NCI-H748 (cell line): Measurements from ENCODE around the gene TIGD4.

Experiments
- DNase-seq: peaks from one replicate; lab custom pipeline; 2025; ENCODE audit not compliant: unreplicated experiment; lab: John Stamatoyannopoulos, UW

The TIGD4 gene

DNA sequence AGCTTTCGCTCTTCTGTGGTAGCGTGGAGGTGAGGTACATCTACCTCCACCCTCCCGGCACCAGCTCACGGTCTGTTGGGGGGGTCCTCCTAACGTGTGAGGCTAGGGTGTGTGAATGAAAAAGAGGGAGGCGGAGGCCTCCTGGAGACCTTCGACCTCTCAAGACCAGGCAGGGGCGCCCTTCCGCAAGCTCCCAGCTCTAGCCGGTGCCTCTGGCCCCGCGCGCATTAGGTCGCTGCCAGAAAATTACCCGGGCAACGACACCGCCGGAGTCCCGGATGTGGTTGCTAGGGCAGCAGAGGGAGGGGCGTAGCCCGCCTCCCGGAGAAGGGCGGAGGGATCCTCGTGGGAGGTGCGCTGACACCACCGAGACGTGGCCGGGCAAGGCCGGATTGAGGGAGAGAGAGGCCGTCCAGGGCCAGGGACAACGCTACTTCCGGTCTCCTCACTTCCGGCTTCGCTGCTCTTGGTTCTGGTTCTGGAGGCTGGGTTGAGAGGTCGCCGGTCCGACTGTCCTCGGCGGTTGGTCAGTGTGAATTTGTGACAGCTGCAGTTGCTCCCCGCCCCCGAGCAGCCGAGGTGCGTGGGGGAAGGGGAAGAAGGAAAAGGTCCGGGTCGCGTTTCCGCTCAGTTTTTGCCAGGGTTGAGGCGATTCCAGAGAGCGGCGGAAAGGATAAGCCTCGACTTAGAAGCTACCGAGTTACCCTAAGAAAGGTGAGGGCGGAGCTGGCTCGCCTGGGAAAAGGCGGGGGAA, at the start of gene TIGD4, which contains the start of gene ARFIP1:
TSS of gene TIGD4 (minus strand) at position 218 of the 754 bp plus-strand sequence. CDS start 8,726 bp downstream, outside the sequence.
TSS of gene ARFIP1 (plus strand) at position 442 of the 754 bp plus-strand sequence. CDS start 49,680 bp downstream, outside the sequence.
- DNase-seq = peak; percentile 96

GRCh38 chr4:152828122-152828521, 48.6 kb upstream of the TIGD4 start:
- no peak for DNase-seq

GRCh38 chr4:152825336-152825735, 45.8 kb upstream of the TIGD4 start:
- DNase-seq = no peak

DNA sequence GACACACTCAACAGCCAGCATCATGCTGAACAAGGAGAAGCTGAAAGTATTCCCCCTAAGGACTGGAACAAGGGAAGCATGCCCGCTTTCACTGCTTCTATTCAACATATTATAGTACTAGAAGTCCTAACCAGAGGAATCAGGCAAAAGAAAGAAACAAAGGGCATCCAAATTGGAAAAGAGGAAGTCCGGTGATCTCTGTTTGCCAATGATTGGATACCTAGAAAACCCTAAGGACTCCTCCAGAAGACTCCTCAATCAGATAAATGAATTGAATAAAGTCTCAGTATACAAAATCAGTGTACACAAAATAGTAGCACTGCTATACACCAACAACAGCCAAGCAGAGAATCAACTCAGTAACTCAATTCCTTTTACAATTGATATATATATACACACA, 45.0 kb upstream of the TIGD4 start:
- no peak for DNase-seq

GRCh38 chr4:152822323-152822722, 42.8 kb upstream of the TIGD4 start:
- no peak for DNase-seq

DNA sequence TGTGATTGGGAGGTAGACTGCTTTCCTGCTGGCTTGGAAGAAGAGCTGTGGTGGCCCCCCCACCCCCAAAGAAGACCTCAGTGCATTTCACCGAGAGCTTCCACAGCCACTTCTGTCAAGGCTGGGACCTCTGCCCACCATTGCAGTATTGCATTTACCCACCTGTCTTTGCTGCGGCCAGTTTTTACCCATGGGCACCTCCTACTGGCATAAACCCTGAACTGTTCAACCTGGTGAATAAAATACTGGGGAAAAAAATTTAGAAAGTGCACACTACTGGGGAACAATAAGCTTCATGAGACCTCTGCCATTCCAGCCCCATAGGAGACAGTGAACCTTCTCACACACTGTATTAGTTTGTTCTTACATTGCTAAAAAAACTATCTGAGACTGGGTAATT, 40.5 kb upstream of the TIGD4 start:
- DNase-seq = no peak

DNA sequence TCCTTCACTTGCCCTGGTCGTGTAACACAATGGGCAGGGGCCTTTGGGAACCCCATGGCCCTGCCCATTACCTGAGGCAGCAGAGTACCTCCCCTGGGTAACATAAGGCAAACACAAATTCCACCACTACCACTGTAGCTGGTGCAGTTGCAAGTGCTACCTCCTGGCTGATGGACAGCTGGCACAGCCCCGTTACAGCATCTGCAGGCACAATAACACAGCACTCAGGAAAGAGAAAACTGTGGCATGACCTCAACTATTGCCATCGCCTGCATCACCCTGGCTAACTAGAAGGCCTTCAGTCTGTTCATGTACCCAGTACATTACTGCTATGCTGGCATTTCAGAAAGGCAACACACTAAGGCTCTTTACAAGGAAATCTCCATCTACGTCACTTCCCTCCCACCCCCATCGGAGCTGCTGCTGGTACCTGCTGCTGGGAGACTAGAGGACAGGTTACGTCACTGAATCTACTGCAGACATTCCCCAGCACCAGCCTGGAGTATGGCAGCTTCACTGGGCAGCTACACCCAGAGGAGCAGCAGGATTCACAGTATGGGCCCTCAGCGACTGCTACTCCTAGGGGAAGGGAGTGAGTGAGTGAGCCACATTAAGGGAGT, 39.6 kb upstream of the TIGD4 start:
- no peak for DNase-seq

- no peak for DNase-seq
These were observed 37.8 kb upstream of the TIGD4 start for GRCh38 chr4:152817331-152817730.

GRCh38 chr4:152815078-152815477, 35.5 kb upstream of the TIGD4 start:
- no peak for DNase-seq

GRCh38 chr4:152810715-152811287, 31.3 kb upstream of the TIGD4 start:
- DNase-seq = no peak

- DNase-seq = no peak
These were observed 29.1 kb upstream of the TIGD4 start for GRCh38 chr4:152808670-152809069.

- DNase-seq = no peak
These were observed 27.8 kb upstream of the TIGD4 start for GRCh38 chr4:152807294-152807829.

DNA sequence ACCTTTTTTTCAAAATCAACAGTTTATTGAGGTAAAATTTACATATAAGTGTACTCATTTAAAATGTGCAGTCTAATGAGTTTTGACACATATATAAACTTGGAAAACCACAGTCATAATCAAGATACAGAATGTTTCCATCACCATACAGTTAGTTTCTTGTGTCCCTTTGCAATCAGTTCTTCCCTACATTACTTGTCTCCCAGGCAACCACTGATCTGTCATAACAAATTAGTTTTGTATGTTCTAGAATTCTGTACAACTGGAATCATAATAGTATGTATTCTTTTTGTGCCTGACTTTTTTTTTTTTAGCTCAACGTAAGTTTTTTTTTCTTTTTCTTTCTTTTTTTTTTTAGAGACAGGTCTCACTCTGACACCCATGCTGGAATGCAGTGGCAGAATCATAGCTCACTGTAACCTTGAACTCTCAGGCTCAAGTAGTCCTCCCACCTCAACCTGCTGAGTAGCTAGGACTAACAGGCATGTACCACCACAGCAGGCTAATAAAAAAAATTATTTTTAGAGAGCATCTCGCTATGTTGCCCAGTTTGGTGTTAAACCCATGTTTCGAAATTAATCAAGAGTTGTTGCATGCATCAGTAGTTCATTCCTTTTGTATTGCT, 27.1 kb upstream of the TIGD4 start:
- no peak for DNase-seq

GRCh38 chr4:152805818-152806217, 26.3 kb upstream of the TIGD4 start:
- no peak for DNase-seq

GRCh38 chr4:152805071-152805650, 25.6 kb upstream of the TIGD4 start:
- no peak for DNase-seq

GRCh38 chr4:152803541-152803940, 24.0 kb upstream of the TIGD4 start:
- DNase-seq = no peak

DNA sequence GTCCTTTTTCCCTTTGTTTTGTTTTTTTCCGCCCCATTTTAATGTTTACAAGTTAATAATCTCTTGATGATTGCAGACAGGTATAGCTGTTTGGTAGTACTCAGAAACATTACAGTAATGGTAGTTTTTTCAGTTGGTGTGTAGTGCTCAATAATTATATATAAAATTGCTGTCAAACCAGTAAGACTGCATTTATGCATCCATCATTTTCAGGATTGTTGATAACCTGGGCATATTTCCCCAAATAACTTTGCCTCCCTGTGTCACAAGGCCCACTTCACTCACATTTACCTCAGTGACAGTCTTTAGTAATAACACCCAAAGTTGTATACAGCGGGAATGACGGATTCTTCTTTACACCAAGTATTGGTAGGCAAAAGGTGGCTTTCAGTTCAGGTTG, 16.4 kb upstream of the TIGD4 start:
- no peak for DNase-seq

GRCh38 chr4:152786627-152787026, 7.1 kb upstream of the TIGD4 start:
- DNase-seq = no peak

DNA sequence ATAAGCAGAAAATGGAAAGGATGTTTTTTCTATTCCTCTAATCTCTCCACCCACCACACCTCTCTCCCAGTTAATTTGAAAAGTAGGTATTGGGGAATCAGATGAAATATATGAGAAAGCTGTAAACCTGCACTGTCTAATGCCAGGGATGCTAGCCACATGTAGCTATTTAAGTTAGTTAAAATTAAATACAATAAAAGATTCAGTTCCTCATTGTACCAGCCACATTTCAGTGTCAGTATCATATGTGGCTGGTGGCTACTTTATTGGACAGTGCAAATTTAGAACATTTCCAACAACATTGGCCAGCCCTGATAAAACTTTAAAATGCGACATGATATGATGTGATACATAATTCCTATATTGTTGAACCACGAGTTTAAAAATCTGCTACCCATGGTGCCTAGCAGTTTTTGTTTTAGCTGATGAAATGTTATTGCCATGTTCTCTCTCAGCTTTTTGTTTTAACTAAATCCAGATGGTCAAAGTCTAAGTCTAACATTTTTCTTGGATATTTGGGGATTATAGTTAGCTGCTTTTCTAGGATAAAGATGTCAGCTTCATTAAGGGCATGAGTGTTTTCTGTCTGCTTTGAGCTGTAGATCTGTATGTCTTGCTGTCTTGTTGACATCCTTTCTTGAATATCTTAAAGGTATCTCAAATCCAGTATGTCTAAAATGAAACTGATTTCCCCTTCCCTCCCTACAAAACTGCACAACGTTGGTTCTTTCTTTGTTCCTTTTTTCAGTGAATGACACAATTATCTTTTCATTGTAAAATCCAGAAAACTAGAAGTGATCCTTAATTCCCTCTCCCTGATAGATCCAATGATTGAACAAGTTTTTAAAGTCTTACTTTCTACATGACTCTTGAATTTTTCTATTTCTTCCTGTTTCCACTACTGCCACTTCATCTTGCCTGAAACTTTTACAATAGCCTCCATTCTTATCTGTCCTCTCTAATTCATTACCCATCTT, 6.4 kb upstream of the TIGD4 start:
- DNase-seq = no peak
